PC-9 (cell line): ENCODE results near the gene PSMG3. TPM values are rescaled to one million over a fixed set of nuclear protein-coding genes. Genes with fewer than 3 reads are reported as not detected.

ENCODE experiments used
- BruUV-seq: library from RNA; stranded (reverse); fragments of 400-500 nt; replicated peaks from 2 replicates; lab custom pipeline; 2021; lab: Mats Ljungman, UMichigan
- CTCF ChIA-PET: fragments of 300-600 bp; sonication (Branson Sonifier 250); formaldehyde crosslinking; loops from one replicate; lab custom pipeline; 2022; ENCODE audit warnings: antibody characterized with exemption; lab: Charles Lee
- POLR2A ChIA-PET: fragments of 300-600 bp; sonication (Branson Sonifier 250); formaldehyde crosslinking; loops from one replicate; lab custom pipeline; 2022; ENCODE audit warnings: antibody characterized with exemption; ENCODE audit not compliant: unreplicated experiment; lab: Charles Lee
- DNase-seq, 2 experiments: peaks; one replicate each; pipeline versions ENCODE4 v3.0.0 to v3.0.0-alpha.2; 2015 to 2022; ENCODE audit warnings: mixed read lengths in 1 of 2
- H2AFZ ChIP-seq: fragments of 200-600 bp; sonication (generic); 2 replicates; pipeline ENCODE4 v1.8.1; 2017; ENCODE audit warnings: antibody characterized with exemption
- H3F3A ChIP-seq: fragments of 200-600 bp; sonication (generic); 2 replicates; pipeline ENCODE4 v1.8.1; 2017; ENCODE audit warnings: antibody characterized with exemption, mild to moderate bottlenecking, low read depth; ENCODE audit not compliant: insufficient read depth
- H3K27ac ChIP-seq: fragments of 200-600 bp; sonication (generic); 2 replicates; pipeline ENCODE4 v1.6.1; 2016; ENCODE audit warnings: mixed run types
- H3K27me3 ChIP-seq: fragments of 200-600 bp; sonication (generic); 2 replicates; pipeline ENCODE4 v1.6.1; 2016; ENCODE audit warnings: low read depth, mixed run types; ENCODE audit not compliant: insufficient read depth
- H3K36me3 ChIP-seq: fragments of 200-600 bp; sonication (generic); 2 replicates; pipeline ENCODE4 v1.6.1; 2016; ENCODE audit warnings: low read depth, mixed run types
- H3K4me1 ChIP-seq: fragments of 200-600 bp; sonication (generic); replicated peaks from 2 replicates; pipeline ENCODE4 v1.6.1; 2016; ENCODE audit warnings: mixed run types; ENCODE audit not compliant: insufficient read depth
- H3K4me2 ChIP-seq: fragments of 200-600 bp; sonication (generic); 2 replicates; pipeline ENCODE4 v1.6.1; 2017; ENCODE audit warnings: mixed run types
- H3K4me3 ChIP-seq: fragments of 200-600 bp; sonication (generic); 2 replicates; pipeline ENCODE4 v1.6.1; 2016; ENCODE audit warnings: mixed run types
- H3K79me2 ChIP-seq: fragments of 200-600 bp; sonication (generic); 2 replicates; pipeline ENCODE4 v1.6.1; 2017; ENCODE audit warnings: low read depth, mixed run types
- H3K9me2 ChIP-seq: fragments of 200-600 bp; sonication (generic); 2 replicates; pipeline ENCODE4 v1.8.1; 2017; ENCODE audit warnings: mild to moderate bottlenecking; ENCODE audit not compliant: insufficient read depth
- H3K9me3 ChIP-seq: fragments of 200-600 bp; sonication (generic); 2 replicates; pipeline ENCODE4 v1.8.1; 2016; ENCODE audit warnings: low read depth; ENCODE audit not compliant: insufficient read depth
- H4K20me1 ChIP-seq: fragments of 200-600 bp; sonication (generic); 2 replicates; pipeline ENCODE4 v1.8.1; 2017; ENCODE audit not compliant: insufficient read depth
- EZH2 ChIP-seq: fragments of 200-600 bp; sonication (generic); IDR thresholded peaks from 2 replicates; pipeline ENCODE4 v1.8.0; 2017; ENCODE audit warnings: antibody characterized with exemption, low read depth
- intact Hi-C: fragments of 100-400 bp; cut with micrococcal nuclease; formaldehyde crosslinking; loops from one replicate; pipeline ENCODE4 v1.10.0; 2022; ENCODE audit not compliant: unreplicated experiment
- total RNA-seq: library from RNA; stranded (reverse); gene quantifications from 2 replicates; pipeline ENCODE4 v1.2.3, GENCODE V29; 2021
- TF ChIP-seq, protein P1 (sequence below): fragments of 200-600 bp; sonication (generic); conservative IDR thresholded peaks from 2 replicates; pipeline ENCODE4 v1.6.1; 2017; ENCODE audit warnings: mixed run types, antibody characterized with exemption, mild to moderate bottlenecking, moderate library complexity

The PSMG3 gene
- total RNA-seq, 1 experiment from 2014 or later = 63.3 TPM

- ChIA-PET CTCF (interaction anchor here (0.7 kb wide), 1 partner anchor 9 kb away, joined by 5 read pairs; no protein-coding TSS in a partner anchor), POLR2A (interaction anchor here (0.7 kb wide), 1 partner anchor 1392 kb away, joined by 11 read pairs; no protein-coding TSS in a partner anchor)
- no peak for TF ChIP-seq EZH2
- Histone ChIP-seq H3K4me3 (no peak overlapping the region), H4K20me1 (0 out of 2 replicates have a peak, but pooled peaks cover 7% of the 10 kb centered on the region), H3F3A (no peaks in the 10 kb centered on the region), H3K4me1 (no peaks in the 10 kb centered on the region), H3K9me2 (no peaks in the 10 kb centered on the region), H3K27me3 (peaks cover 16% of the 10 kb centered on the region), H3K4me2 (no peak overlapping the region), H3K36me3 (no peaks in the 10 kb centered on the region), H2AFZ (no peak overlapping the region), H3K79me2 (no peaks in the 10 kb centered on the region), H3K27ac (no peak overlapping the region), H3K9me3 (no peaks in the 10 kb centered on the region)
- no peak for DNase-seq
- intact Hi-C loops = no loop called here
- no TSS peak for BruUV-seq
Observed at GRCh38 chr7:1580422-1581030, 10.7 kb upstream of the PSMG3 start.

DNA sequence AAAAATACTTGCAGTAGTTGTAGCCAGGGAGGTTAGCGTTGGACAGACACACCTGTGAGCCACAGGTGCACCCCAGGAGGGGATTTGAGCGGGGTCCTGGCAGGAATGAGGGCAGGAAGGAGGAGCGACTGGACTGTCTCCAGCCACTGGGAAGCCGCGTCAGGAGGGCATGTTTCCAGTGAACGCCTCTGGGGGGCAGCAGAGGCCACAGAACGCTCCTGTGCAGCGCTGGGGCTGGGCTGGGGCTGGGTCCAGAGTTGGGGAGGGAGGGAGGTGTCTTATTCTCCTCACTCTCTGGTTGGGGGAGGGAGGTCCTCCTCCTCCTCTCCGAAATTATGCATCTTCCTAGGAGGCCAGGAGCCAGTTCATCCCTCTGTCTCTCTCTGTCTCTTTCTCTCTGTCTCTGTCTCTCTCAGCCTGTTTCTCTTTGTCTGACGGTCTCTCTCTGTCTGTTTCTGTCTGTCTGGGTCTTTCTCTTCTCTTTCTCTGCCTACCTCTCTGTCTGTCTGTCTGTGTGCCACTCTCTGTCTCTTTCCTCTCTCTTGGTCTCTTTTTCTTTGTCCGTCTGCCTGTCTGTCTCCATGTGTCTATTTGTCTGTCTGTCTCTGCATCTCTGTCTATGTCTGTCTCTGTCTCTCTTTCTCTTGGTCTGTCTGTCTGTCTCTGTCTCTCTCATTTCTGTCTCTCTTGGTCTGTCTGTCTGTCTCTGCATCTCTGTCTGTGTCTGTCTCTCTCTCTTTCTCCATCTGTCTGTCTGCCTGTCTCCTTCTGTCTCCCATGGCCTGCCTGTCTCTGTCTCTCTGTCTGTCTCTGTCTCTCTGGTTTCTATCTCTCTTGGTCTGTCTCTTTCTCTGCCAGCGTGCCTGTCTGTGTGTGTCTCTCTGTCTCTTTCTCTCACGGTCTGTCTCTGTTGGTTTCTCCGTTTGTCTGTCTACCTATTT, 9.9 kb upstream of the PSMG3 start:
- no peaks in the 10 kb centered on the region for H3K9me2 ChIP-seq
- H3K4me3 ChIP-seq = no peak overlapping the region
- TF ChIP-seq, protein P1, sequence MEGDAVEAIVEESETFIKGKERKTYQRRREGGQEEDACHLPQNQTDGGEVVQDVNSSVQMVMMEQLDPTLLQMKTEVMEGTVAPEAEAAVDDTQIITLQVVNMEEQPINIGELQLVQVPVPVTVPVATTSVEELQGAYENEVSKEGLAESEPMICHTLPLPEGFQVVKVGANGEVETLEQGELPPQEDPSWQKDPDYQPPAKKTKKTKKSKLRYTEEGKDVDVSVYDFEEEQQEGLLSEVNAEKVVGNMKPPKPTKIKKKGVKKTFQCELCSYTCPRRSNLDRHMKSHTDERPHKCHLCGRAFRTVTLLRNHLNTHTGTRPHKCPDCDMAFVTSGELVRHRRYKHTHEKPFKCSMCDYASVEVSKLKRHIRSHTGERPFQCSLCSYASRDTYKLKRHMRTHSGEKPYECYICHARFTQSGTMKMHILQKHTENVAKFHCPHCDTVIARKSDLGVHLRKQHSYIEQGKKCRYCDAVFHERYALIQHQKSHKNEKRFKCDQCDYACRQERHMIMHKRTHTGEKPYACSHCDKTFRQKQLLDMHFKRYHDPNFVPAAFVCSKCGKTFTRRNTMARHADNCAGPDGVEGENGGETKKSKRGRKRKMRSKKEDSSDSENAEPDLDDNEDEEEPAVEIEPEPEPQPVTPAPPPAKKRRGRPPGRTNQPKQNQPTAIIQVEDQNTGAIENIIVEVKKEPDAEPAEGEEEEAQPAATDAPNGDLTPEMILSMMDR = peak; percentile 92
- TF ChIP-seq EZH2 = no peak
- H4K20me1 ChIP-seq = 0 out of 2 replicates have a peak, but pooled peaks cover 7% of the 10 kb centered on the region
- H3K4me1 ChIP-seq = no peaks in the 10 kb centered on the region
- no peak overlapping the region for H3K4me2 ChIP-seq
- peak in 1 of 2 experiments; percentile 78 for DNase-seq
- intact Hi-C loops = loop anchor here (1.0 to 5.0 kb wide), 3 partner anchors 179 to 769 kb away; no protein-coding TSS in a partner anchor
- ChIA-PET CTCF (interaction anchor here (0.7 kb wide), 2 partner anchors 790 to 889 kb away, joined by 3 to 7 read pairs; no protein-coding TSS in a partner anchor), POLR2A (no interaction called here)
- no peak overlapping the region for H3K27ac ChIP-seq
- no peak overlapping the region for H2AFZ ChIP-seq
- no TSS peak for BruUV-seq
- no peaks in the 10 kb centered on the region for H3K79me2 ChIP-seq
- no peaks in the 10 kb centered on the region for H3K36me3 ChIP-seq
- H3F3A ChIP-seq = no peaks in the 10 kb centered on the region; the same call in 1 of the 2 replicates
- peaks cover 8% of the 10 kb centered on the region for H3K27me3 ChIP-seq
- H3K9me3 ChIP-seq = no peaks in the 10 kb centered on the region

GRCh38 chr7:1578513-1578912, 8.7 kb upstream of the PSMG3 start:
- Histone ChIP-seq H3K4me1 (no peaks in the 10 kb centered on the region), H3K79me2 (no peaks in the 10 kb centered on the region), H3K4me2 (no peak overlapping the region), H3K9me3 (no peaks in the 10 kb centered on the region), H3K27me3 (no peaks in the 10 kb centered on the region; the same call in 1 of the 2 replicates), H3K4me3 (no peak overlapping the region), H3K27ac (no peak overlapping the region), H3K36me3 (no peaks in the 10 kb centered on the region), H3K9me2 (no peaks in the 10 kb centered on the region), H4K20me1 (0 out of 2 replicates have a peak, but pooled peaks cover 6% of the 10 kb centered on the region), H2AFZ (no peak overlapping the region), H3F3A (no peaks in the 10 kb centered on the region; the same call in 1 of the 2 replicates)
- ChIA-PET POLR2A (no interaction called here), CTCF (no interaction called here)
- TF ChIP-seq, protein P1 = no peak
- TF ChIP-seq EZH2 = no peak
- no peak for DNase-seq
- no TSS peak for BruUV-seq
- intact Hi-C loops = loop anchor here (5.0 kb wide), 1 partner anchor 629 kb away; no protein-coding TSS in a partner anchor
